ENCODE measurements around the gene TENM3. TPM values are rescaled to one million over a fixed set of nuclear protein-coding genes. Genes with fewer than 3 reads are reported as not detected.

The TENM3 gene
- total RNA-seq, 1 experiment from 2014 or later = 71.0 TPM

DNA sequence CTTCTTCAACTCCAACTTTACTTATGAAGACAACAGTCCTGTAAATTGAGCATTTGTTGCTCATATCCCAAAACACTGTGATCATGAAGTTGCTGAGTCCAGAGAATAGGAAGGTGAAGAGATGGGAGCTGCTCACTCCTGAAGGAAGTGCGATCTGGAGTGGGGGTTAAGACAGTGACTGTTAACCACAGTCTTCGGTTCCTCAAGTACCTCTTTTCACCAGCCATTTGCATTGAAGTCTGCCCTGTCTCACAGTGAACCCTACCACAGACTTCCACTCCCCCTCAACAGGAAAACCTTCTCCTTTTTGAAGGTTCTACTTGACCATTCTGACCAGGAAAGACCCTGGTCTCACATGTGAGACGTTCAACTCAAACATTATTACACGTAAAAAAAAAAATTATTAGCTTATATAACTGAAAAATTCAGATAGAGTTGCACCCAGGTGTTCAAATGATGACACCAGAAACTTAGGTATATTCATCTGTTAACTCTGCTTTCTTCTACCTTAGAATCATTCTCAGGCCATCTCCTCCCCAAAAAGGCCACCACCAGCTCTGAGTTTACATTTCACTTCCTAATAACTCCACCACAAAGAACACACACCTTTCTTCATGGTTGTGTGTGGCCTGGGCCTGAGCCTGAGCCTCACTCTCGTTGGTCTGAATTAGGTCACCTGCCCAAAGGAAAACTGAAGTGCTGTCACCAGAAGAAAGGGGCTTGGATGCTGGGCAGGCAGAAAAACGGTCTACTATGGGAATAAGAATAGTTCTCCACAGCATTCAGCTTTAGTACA is 474.8 kb downstream of the TENM3 start:
- Mint-ChIP-seq H3K9me3 (no peaks in the 10 kb centered on the region), H3K4me3 (no peak overlapping the region), H3K36me3 (peaks cover 17% of the 10 kb centered on the region), H3K4me1 (peaks cover 21% of the 10 kb centered on the region), H3K27ac (no peak overlapping the region), H3K27me3 (ENCODE audit: low read depth) (no peaks in the 10 kb centered on the region)
- ATAC-seq (no peak), DNase-seq (ENCODE audit: low spot score) (no peak)
- CTCF ChIA-PET = no interaction called here
- no peak for TF ChIP-seq SP1 (CRISPR knock-in tag; conservative IDR thresholded peaks at IDR 0.05)
- TF ChIP-seq RELA (CRISPR knock-in tag; IDR thresholded peaks at IDR 0.05; ENCODE audit: borderline replicate concordance) = no peak
- TF ChIP-seq, protein P1, sequence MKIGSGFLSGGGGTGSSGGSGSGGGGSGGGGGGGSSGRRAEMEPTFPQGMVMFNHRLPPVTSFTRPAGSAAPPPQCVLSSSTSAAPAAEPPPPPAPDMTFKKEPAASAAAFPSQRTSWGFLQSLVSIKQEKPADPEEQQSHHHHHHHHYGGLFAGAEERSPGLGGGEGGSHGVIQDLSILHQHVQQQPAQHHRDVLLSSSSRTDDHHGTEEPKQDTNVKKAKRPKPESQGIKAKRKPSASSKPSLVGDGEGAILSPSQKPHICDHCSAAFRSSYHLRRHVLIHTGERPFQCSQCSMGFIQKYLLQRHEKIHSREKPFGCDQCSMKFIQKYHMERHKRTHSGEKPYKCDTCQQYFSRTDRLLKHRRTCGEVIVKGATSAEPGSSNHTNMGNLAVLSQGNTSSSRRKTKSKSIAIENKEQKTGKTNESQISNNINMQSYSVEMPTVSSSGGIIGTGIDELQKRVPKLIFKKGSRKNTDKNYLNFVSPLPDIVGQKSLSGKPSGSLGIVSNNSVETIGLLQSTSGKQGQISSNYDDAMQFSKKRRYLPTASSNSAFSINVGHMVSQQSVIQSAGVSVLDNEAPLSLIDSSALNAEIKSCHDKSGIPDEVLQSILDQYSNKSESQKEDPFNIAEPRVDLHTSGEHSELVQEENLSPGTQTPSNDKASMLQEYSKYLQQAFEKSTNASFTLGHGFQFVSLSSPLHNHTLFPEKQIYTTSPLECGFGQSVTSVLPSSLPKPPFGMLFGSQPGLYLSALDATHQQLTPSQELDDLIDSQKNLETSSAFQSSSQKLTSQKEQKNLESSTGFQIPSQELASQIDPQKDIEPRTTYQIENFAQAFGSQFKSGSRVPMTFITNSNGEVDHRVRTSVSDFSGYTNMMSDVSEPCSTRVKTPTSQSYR (CRISPR knock-in tag; IDR thresholded peaks at IDR 0.05) = no peak
- TF ChIP-seq, protein P2, sequence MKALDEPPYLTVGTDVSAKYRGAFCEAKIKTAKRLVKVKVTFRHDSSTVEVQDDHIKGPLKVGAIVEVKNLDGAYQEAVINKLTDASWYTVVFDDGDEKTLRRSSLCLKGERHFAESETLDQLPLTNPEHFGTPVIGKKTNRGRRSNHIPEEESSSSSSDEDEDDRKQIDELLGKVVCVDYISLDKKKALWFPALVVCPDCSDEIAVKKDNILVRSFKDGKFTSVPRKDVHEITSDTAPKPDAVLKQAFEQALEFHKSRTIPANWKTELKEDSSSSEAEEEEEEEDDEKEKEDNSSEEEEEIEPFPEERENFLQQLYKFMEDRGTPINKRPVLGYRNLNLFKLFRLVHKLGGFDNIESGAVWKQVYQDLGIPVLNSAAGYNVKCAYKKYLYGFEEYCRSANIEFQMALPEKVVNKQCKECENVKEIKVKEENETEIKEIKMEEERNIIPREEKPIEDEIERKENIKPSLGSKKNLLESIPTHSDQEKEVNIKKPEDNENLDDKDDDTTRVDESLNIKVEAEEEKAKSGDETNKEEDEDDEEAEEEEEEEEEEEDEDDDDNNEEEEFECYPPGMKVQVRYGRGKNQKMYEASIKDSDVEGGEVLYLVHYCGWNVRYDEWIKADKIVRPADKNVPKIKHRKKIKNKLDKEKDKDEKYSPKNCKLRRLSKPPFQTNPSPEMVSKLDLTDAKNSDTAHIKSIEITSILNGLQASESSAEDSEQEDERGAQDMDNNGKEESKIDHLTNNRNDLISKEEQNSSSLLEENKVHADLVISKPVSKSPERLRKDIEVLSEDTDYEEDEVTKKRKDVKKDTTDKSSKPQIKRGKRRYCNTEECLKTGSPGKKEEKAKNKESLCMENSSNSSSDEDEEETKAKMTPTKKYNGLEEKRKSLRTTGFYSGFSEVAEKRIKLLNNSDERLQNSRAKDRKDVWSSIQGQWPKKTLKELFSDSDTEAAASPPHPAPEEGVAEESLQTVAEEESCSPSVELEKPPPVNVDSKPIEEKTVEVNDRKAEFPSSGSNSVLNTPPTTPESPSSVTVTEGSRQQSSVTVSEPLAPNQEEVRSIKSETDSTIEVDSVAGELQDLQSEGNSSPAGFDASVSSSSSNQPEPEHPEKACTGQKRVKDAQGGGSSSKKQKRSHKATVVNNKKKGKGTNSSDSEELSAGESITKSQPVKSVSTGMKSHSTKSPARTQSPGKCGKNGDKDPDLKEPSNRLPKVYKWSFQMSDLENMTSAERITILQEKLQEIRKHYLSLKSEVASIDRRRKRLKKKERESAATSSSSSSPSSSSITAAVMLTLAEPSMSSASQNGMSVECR (CRISPR knock-in tag; IDR thresholded peaks at IDR 0.05; ENCODE audit: borderline replicate concordance) = no peak
- TF ChIP-seq FOXK1 (CRISPR knock-in tag; IDR thresholded peaks at IDR 0.05) = no peak
- no peak for TF ChIP-seq NFE2L1 (CRISPR knock-in tag; IDR thresholded peaks at IDR 0.05)
- TF ChIP-seq, protein P3, sequence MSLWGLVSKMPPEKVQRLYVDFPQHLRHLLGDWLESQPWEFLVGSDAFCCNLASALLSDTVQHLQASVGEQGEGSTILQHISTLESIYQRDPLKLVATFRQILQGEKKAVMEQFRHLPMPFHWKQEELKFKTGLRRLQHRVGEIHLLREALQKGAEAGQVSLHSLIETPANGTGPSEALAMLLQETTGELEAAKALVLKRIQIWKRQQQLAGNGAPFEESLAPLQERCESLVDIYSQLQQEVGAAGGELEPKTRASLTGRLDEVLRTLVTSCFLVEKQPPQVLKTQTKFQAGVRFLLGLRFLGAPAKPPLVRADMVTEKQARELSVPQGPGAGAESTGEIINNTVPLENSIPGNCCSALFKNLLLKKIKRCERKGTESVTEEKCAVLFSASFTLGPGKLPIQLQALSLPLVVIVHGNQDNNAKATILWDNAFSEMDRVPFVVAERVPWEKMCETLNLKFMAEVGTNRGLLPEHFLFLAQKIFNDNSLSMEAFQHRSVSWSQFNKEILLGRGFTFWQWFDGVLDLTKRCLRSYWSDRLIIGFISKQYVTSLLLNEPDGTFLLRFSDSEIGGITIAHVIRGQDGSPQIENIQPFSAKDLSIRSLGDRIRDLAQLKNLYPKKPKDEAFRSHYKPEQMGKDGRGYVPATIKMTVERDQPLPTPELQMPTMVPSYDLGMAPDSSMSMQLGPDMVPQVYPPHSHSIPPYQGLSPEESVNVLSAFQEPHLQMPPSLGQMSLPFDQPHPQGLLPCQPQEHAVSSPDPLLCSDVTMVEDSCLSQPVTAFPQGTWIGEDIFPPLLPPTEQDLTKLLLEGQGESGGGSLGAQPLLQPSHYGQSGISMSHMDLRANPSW (CRISPR knock-in tag; conservative IDR thresholded peaks at IDR 0.05; ENCODE audit: low read depth) = no peak
- TF ChIP-seq, protein P4, sequence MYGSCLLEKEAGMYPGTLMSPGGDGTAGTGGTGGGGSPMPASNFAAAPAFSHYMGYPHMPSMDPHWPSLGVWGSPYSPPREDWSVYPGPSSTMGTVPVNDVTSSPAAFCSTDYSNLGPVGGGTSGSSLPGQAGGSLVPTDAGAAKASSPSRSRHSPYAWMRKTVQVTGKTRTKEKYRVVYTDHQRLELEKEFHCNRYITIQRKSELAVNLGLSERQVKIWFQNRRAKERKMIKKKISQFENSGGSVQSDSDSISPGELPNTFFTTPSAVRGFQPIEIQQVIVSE (CRISPR knock-in tag; IDR thresholded peaks at IDR 0.05; ENCODE audit: borderline replicate concordance) = no peak
- TF ChIP-seq CBFB (CRISPR knock-in tag; IDR thresholded peaks at IDR 0.05; ENCODE audit: low read depth) = no peak
- TF ChIP-seq, protein P5, sequence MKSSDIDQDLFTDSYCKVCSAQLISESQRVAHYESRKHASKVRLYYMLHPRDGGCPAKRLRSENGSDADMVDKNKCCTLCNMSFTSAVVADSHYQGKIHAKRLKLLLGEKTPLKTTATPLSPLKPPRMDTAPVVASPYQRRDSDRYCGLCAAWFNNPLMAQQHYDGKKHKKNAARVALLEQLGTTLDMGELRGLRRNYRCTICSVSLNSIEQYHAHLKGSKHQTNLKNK (CRISPR knock-in tag; IDR thresholded peaks at IDR 0.05) = no peak
- TF ChIP-seq, protein P6, sequence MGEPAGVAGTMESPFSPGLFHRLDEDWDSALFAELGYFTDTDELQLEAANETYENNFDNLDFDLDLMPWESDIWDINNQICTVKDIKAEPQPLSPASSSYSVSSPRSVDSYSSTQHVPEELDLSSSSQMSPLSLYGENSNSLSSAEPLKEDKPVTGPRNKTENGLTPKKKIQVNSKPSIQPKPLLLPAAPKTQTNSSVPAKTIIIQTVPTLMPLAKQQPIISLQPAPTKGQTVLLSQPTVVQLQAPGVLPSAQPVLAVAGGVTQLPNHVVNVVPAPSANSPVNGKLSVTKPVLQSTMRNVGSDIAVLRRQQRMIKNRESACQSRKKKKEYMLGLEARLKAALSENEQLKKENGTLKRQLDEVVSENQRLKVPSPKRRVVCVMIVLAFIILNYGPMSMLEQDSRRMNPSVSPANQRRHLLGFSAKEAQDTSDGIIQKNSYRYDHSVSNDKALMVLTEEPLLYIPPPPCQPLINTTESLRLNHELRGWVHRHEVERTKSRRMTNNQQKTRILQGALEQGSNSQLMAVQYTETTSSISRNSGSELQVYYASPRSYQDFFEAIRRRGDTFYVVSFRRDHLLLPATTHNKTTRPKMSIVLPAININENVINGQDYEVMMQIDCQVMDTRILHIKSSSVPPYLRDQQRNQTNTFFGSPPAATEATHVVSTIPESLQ (CRISPR knock-in tag; IDR thresholded peaks at IDR 0.05) = no peak
- TF ChIP-seq EMX1 (CRISPR knock-in tag; IDR thresholded peaks at IDR 0.05) = no peak
- TF ChIP-seq NR1H2 (CRISPR knock-in tag; IDR thresholded peaks at IDR 0.05) = no peak
- TF ChIP-seq, protein P7, sequence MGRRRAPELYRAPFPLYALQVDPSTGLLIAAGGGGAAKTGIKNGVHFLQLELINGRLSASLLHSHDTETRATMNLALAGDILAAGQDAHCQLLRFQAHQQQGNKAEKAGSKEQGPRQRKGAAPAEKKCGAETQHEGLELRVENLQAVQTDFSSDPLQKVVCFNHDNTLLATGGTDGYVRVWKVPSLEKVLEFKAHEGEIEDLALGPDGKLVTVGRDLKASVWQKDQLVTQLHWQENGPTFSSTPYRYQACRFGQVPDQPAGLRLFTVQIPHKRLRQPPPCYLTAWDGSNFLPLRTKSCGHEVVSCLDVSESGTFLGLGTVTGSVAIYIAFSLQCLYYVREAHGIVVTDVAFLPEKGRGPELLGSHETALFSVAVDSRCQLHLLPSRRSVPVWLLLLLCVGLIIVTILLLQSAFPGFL (CRISPR knock-in tag; IDR thresholded peaks at IDR 0.05; ENCODE audit: borderline replicate concordance) = no peak
- POLR2A ChIA-PET = interaction anchor here (1.0 kb wide), 1 partner anchor 9 kb away, joined by 7 read pairs; no protein-coding TSS in a partner anchor
